Measurements from ENCODE around the gene ATP2B3.

Gene ATP2B3

GRCh38 chrX:153507484-153508178, 9.8 kb upstream of the ATP2B3 start:
- no peaks in the 10 kb centered on the region for H3K9me3 ChIP-seq (ENCODE audit: control insufficient read depth, insufficient read depth, low read length)
- H3K27me3 ChIP-seq (ENCODE audit: control insufficient read depth, insufficient read depth, low read length) = no peaks in the 10 kb centered on the region
- no peaks in the 10 kb centered on the region for H3K36me3 ChIP-seq (ENCODE audit: control insufficient read depth, insufficient read depth, low read length)
- H3K27ac ChIP-seq (ENCODE audit: low read length) = no peak overlapping the region
- no CpG with 5 or more reads among the region's 19 CpGs for WGBS (ENCODE audit: insufficient coverage, insufficient read length)
- peak; percentile 52 for DNase-seq (ENCODE audit: low read depth, low spot score)
- H3K4me3 ChIP-seq (ENCODE audit: low read length) = no peak overlapping the region
- H3K4me1 ChIP-seq (ENCODE audit: control insufficient read depth, insufficient read depth, low read length) = no peaks in the 10 kb centered on the region

GRCh38 chrX:153509592-153509991, 7.8 kb upstream of the ATP2B3 start:
- H3K4me1 ChIP-seq (ENCODE audit: control insufficient read depth, insufficient read depth, low read length) = no peaks in the 10 kb centered on the region
- no peak overlapping the region for H3K27ac ChIP-seq (ENCODE audit: low read length)
- H3K27me3 ChIP-seq (ENCODE audit: control insufficient read depth, insufficient read depth, low read length) = no peaks in the 10 kb centered on the region
- no peak overlapping the region for H3K4me3 ChIP-seq (ENCODE audit: low read length)
- no peaks in the 10 kb centered on the region for H3K36me3 ChIP-seq (ENCODE audit: control insufficient read depth, insufficient read depth, low read length)
- H3K9me3 ChIP-seq (ENCODE audit: control insufficient read depth, insufficient read depth, low read length) = no peaks in the 10 kb centered on the region
- DNase-seq (ENCODE audit: low read depth, low spot score) = no peak
- no CpG with 5 or more reads among the region's 14 CpGs for WGBS (ENCODE audit: insufficient coverage, insufficient read length)

- DNase-seq (ENCODE audit: low read depth, low spot score) = no peak
- WGBS (ENCODE audit: insufficient coverage, insufficient read length) = no CpG with 5 or more reads among the region's 11 CpGs
- no peaks in the 10 kb centered on the region for H3K4me1 ChIP-seq (ENCODE audit: control insufficient read depth, insufficient read depth, low read length)
- no peak overlapping the region for H3K4me3 ChIP-seq (ENCODE audit: low read length)
- no peaks in the 10 kb centered on the region for H3K9me3 ChIP-seq (ENCODE audit: control insufficient read depth, insufficient read depth, low read length)
- no peaks in the 10 kb centered on the region for H3K27me3 ChIP-seq (ENCODE audit: control insufficient read depth, insufficient read depth, low read length)
- no peak overlapping the region for H3K27ac ChIP-seq (ENCODE audit: low read length)
- no peaks in the 10 kb centered on the region for H3K36me3 ChIP-seq (ENCODE audit: control insufficient read depth, insufficient read depth, low read length)
Measured at GRCh38 chrX:153510383-153510782, 7.1 kb upstream of the ATP2B3 start.

- no peak overlapping the region for H3K4me3 ChIP-seq (ENCODE audit: low read length)
- no peak overlapping the region for H3K27ac ChIP-seq (ENCODE audit: low read length)
- peaks cover 8% of the 10 kb centered on the region; the same call in 1 of the 2 replicates for H3K27me3 ChIP-seq (ENCODE audit: control insufficient read depth, insufficient read depth, low read length)
- H3K36me3 ChIP-seq (ENCODE audit: control insufficient read depth, insufficient read depth, low read length) = no peaks in the 10 kb centered on the region
- WGBS (ENCODE audit: insufficient coverage, insufficient read length) = no CpG with 5 or more reads among the region's 17 CpGs
- no peak for DNase-seq (ENCODE audit: low read depth, low spot score)
- H3K4me1 ChIP-seq (ENCODE audit: control insufficient read depth, insufficient read depth, low read length) = no peaks in the 10 kb centered on the region
- no peaks in the 10 kb centered on the region for H3K9me3 ChIP-seq (ENCODE audit: control insufficient read depth, insufficient read depth, low read length)
Measured at GRCh38 chrX:153511784-153512500, 5.5 kb upstream of the ATP2B3 start.

GRCh38 chrX:153512501-153512893, 4.9 kb upstream of the ATP2B3 start:
- Histone ChIP-seq H3K4me1 (ENCODE audit: control insufficient read depth, insufficient read depth, low read length) (no peaks in the 10 kb centered on the region), H3K9me3 (ENCODE audit: control insufficient read depth, insufficient read depth, low read length) (no peaks in the 10 kb centered on the region), H3K4me3 (ENCODE audit: low read length) (no peak overlapping the region), H3K27ac (ENCODE audit: low read length) (no peak overlapping the region), H3K36me3 (ENCODE audit: control insufficient read depth, insufficient read depth, low read length) (no peaks in the 10 kb centered on the region), H3K27me3 (ENCODE audit: control insufficient read depth, insufficient read depth, low read length) (peaks cover 12% of the 10 kb centered on the region; the same call in 1 of the 2 replicates)
- no peak for DNase-seq (ENCODE audit: low read depth, low spot score)
- 100% methylated on average over 3 of the region's 3 CpGs for WGBS (ENCODE audit: insufficient coverage, insufficient read length)

GRCh38 chrX:153513265-153513664, 4.2 kb upstream of the ATP2B3 start:
- Histone ChIP-seq H3K27me3 (ENCODE audit: control insufficient read depth, insufficient read depth, low read length) (peaks cover 13% of the 10 kb centered on the region; the same call in 1 of the 2 replicates), H3K9me3 (ENCODE audit: control insufficient read depth, insufficient read depth, low read length) (no peaks in the 10 kb centered on the region)
- WGBS (ENCODE audit: insufficient coverage, insufficient read length) = no CpG with 5 or more reads among the region's 5 CpGs

GRCh38 chrX:153514259-153514658, 3.2 kb upstream of the ATP2B3 start:
- H3K4me3 ChIP-seq (ENCODE audit: low read length) = no peak overlapping the region
- no peaks in the 10 kb centered on the region for H3K9me3 ChIP-seq (ENCODE audit: control insufficient read depth, insufficient read depth, low read length)
- no peak for DNase-seq (ENCODE audit: low read depth, low spot score)
- no peaks in the 10 kb centered on the region for H3K36me3 ChIP-seq (ENCODE audit: control insufficient read depth, insufficient read depth, low read length)
- no peak overlapping the region for H3K27ac ChIP-seq (ENCODE audit: low read length)
- WGBS (ENCODE audit: insufficient coverage, insufficient read length) = no CpG with 5 or more reads among the region's 9 CpGs
- H3K4me1 ChIP-seq (ENCODE audit: control insufficient read depth, insufficient read depth, low read length) = no peaks in the 10 kb centered on the region
- H3K27me3 ChIP-seq (ENCODE audit: control insufficient read depth, insufficient read depth, low read length) = peaks cover 22% of the 10 kb centered on the region; the same call in 1 of the 2 replicates

More at GRCh38 chrX:153513265-153513664, 4.2 kb upstream of the ATP2B3 start:
- H3K36me3 ChIP-seq (ENCODE audit: control insufficient read depth, insufficient read depth, low read length) = no peaks in the 10 kb centered on the region
- no peaks in the 10 kb centered on the region for H3K4me1 ChIP-seq (ENCODE audit: control insufficient read depth, insufficient read depth, low read length)
- H3K4me3 ChIP-seq (ENCODE audit: low read length) = no peak overlapping the region
- no peak for DNase-seq (ENCODE audit: low read depth, low spot score)
- H3K27ac ChIP-seq (ENCODE audit: low read length) = no peak overlapping the region

- Histone ChIP-seq H3K36me3 (ENCODE audit: control insufficient read depth, insufficient read depth, low read length) (no peaks in the 10 kb centered on the region), H3K27ac (ENCODE audit: low read length) (no peak overlapping the region), H3K9me3 (ENCODE audit: control insufficient read depth, insufficient read depth, low read length) (no peaks in the 10 kb centered on the region), H3K4me3 (ENCODE audit: low read length) (no peak overlapping the region), H3K27me3 (ENCODE audit: control insufficient read depth, insufficient read depth, low read length) (peaks cover 23% of the 10 kb centered on the region; the same call in 1 of the 2 replicates), H3K4me1 (ENCODE audit: control insufficient read depth, insufficient read depth, low read length) (no peaks in the 10 kb centered on the region)
- DNase-seq (ENCODE audit: low read depth, low spot score) = no peak
- WGBS (ENCODE audit: insufficient coverage, insufficient read length) = no CpG with 5 or more reads among the region's 8 CpGs
Measured at GRCh38 chrX:153515435-153515834, 2.0 kb upstream of the ATP2B3 start.

GRCh38 chrX:153516073-153516472, 1.4 kb upstream of the ATP2B3 start:
- H3K36me3 ChIP-seq (ENCODE audit: control insufficient read depth, insufficient read depth, low read length) = no peaks in the 10 kb centered on the region
- peaks cover 24% of the 10 kb centered on the region; the same call in 1 of the 2 replicates for H3K27me3 ChIP-seq (ENCODE audit: control insufficient read depth, insufficient read depth, low read length)
- DNase-seq (ENCODE audit: low read depth, low spot score) = no peak
- no peak overlapping the region for H3K27ac ChIP-seq (ENCODE audit: low read length)
- no peaks in the 10 kb centered on the region for H3K9me3 ChIP-seq (ENCODE audit: control insufficient read depth, insufficient read depth, low read length)
- WGBS (ENCODE audit: insufficient coverage, insufficient read length) = no CpG with 5 or more reads among the region's 9 CpGs
- H3K4me1 ChIP-seq (ENCODE audit: control insufficient read depth, insufficient read depth, low read length) = no peaks in the 10 kb centered on the region
- H3K4me3 ChIP-seq (ENCODE audit: low read length) = no peak overlapping the region

GRCh38 chrX:153517946-153518834, 748 bp downstream of the ATP2B3 start:
- Histone ChIP-seq H3K27me3 (ENCODE audit: control insufficient read depth, insufficient read depth, low read length) (peaks cover 24% of the 10 kb centered on the region; the same call in 1 of the 2 replicates), H3K36me3 (ENCODE audit: control insufficient read depth, insufficient read depth, low read length) (no peaks in the 10 kb centered on the region), H3K9me3 (ENCODE audit: control insufficient read depth, insufficient read depth, low read length) (no peaks in the 10 kb centered on the region), H3K4me1 (ENCODE audit: control insufficient read depth, insufficient read depth, low read length) (no peaks in the 10 kb centered on the region), H3K4me3 (ENCODE audit: low read length) (peak overlapping the region; percentile 56; the same call in 1 of the 2 replicates), H3K27ac (ENCODE audit: low read length) (no peak overlapping the region)
- no CpG with 5 or more reads among the region's 70 CpGs for WGBS (ENCODE audit: insufficient coverage, insufficient read length)
- DNase-seq (ENCODE audit: low read depth, low spot score) = no peak
